Spleen (tissue), 7 donors: ENCODE measurements around the gene TSPAN18.

ENCODE experiments used
- CTCF ChIP-seq, 11 experiments: fragments of 200-600 bp in 7 of 11; fragments of 450-650 bp in 4 of 11; sonication (generic) in 4 of 11; IDR thresholded peaks in 8 of 11; conservative IDR thresholded peaks in 3 of 11; 1 replicate in 7 of 11; 2 replicates in 4 of 11; pipeline versions ENCODE4 v1.4.0 to v1.8.0; 2016 to 2021; ENCODE audit warnings: antibody characterized with exemption in 11 of 11, inconsistent platforms in 4 of 11, mild to moderate bottlenecking in 1 of 11
- POLR2A ChIP-seq, 3 donors: fragments of 450-650 bp; IDR thresholded peaks; one replicate each; pipeline ENCODE4 v1.5.1; 2017; ENCODE audit warnings: antibody characterized with exemption in 3 of 3, mild to moderate bottlenecking in 1 of 3
- POLR2AphosphoS5 ChIP-seq, 3 donors: sonication (generic); formaldehyde crosslinking; IDR thresholded peaks; one replicate each; pipeline ENCODE4 v1.5.1; 2017; ENCODE audit warnings: antibody characterized with exemption in 3 of 3
- donor health status: DM: no; HTN: no; CAD: no; lungs with moderate emphysema.
- donor health status: DM: no; HTN: no; CAD: no.
- donor health status: DM: no; HTN: no; CAD: no.

GRCh38 chr11:44701276-44701675, 25.5 kb upstream of the TSPAN18 start:
- TF ChIP-seq POLR2A (IDR thresholded peaks at IDR 0.05) = no peak
- TF ChIP-seq CTCF (IDR thresholded peaks at IDR 0.05 in 8 of 11, conservative IDR thresholded peaks at IDR 0.05 in 3 of 11) = no peak
- no peak for TF ChIP-seq POLR2AphosphoS5 (IDR thresholded peaks at IDR 0.05)
